GM13976 (cell line): Measurements from ENCODE around the gene PADI6.

Experiments
- DNase-seq: peaks from one replicate; pipeline ENCODE4 v3.0.0; 2012; ENCODE audit warnings: low spot score
- in situ Hi-C: fragments of 300-500 bp; cut with MboI; formaldehyde crosslinking; loops from one replicate; pipeline ENCODE4 v1.12.0; 2022; ENCODE audit warnings: low sequenced_read_pairs, mixed read lengths, inconsistent platforms; ENCODE audit not compliant: unreplicated experiment
- TF ChIP-seq, protein P1 (sequence below): IDR thresholded peaks from 2 replicates; pipeline ENCODE4 v1.5.1; 2012; ENCODE audit warnings: borderline replicate concordance, mild to moderate bottlenecking; ENCODE audit not compliant: insufficient read depth; ENCODE audit errors: extremely low read depth, missing control alignments, control extremely low read depth

PADI6 gene

DNA sequence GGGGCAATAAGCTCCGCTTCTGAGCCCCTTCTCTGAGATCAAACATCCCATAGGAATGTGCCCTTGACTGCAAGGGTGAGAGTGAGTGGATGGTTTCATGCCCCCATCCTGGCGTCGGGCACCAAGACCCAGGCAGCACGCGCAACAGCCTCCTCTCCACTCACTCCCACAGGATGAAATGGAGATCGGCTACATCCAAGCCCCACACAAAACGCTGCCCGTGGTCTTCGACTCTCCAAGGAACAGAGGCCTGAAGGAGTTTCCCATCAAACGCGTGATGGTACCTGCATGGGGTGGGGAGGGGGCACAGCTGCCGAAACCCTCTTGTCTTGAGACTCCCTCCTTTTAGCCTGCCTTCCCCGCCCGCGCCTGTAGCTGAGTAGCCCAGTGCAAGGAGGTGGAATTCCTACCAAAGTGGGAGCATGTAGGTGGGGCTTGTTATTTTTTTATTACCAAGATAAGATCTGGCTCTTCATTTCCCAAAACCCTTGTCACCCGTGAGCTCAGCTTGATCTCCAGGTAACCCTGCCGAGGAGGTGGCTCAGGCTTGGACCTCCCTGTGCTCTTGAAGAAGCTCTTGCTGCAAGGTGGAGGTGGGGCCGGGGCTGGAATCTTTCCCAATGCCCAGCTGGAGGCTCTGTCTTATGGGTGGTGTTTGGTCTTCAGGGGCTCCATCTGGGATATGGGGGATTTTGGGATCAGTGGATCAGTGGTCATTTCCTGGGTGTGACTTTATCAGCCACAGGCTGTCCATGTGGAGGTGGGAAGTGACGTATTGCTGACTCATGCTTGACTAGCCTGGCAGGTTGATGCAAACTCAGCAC is 24.0 kb upstream of the PADI6 start:
- no peak for DNase-seq
- in situ Hi-C loops, result no loop called here
- TF ChIP-seq, protein P1, sequence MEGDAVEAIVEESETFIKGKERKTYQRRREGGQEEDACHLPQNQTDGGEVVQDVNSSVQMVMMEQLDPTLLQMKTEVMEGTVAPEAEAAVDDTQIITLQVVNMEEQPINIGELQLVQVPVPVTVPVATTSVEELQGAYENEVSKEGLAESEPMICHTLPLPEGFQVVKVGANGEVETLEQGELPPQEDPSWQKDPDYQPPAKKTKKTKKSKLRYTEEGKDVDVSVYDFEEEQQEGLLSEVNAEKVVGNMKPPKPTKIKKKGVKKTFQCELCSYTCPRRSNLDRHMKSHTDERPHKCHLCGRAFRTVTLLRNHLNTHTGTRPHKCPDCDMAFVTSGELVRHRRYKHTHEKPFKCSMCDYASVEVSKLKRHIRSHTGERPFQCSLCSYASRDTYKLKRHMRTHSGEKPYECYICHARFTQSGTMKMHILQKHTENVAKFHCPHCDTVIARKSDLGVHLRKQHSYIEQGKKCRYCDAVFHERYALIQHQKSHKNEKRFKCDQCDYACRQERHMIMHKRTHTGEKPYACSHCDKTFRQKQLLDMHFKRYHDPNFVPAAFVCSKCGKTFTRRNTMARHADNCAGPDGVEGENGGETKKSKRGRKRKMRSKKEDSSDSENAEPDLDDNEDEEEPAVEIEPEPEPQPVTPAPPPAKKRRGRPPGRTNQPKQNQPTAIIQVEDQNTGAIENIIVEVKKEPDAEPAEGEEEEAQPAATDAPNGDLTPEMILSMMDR, result no peak

DNA sequence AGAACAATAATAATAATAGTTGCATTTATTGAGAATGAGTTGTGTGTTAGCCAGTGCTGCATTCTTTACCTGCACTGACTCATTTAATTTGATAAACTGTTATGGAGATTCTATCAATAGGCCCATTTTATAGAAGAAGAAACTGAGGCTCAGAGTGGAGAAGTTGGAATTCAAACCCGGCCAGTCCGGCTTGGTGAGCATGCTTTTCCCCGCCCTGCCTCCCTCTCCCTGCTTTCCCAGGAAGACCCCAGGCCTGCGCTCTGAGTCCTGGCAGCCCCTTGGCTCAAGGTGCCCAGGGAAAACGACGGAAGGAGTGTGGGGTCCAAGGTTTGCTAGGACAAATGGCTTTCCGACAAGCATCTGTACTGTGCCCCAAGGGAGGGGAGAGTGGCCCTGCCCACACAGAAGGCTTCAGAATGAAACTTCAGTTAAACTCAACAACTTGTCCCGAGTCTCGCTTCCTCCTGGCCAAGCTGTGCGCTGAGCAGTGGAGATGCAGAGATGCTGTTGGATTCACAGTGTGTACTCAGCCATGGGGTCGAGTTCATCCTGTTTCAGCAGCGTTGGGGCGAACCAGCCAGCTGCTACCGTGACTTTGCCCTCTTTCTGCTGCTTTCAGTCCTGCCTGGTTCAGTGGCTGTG is 23.3 kb upstream of the PADI6 start:
- TF ChIP-seq, protein P1, result no peak
- peak; percentile 63 for DNase-seq
- in situ Hi-C loops, result no loop called here

DNA sequence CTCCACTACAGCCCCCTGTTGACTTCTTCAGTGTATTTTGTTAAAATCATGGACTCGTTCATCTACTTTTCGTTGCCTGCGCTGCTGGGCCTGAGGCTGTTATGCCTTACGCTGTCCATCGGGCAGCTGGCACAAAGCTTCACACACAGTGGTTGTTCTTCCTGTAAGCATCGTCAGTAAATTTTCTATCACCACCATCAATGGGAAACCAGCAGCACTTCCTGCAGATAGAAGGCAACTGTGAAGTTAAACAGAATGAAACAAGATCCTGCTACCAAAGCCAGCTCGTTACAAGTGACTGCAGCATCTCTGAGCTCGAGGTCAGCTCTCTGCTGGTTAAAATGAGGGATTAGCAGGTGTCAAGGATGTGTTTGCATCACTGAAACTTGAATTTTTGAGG is 21.9 kb upstream of the PADI6 start:
- DNase-seq, result no peak
- TF ChIP-seq, protein P1, result no peak
- in situ Hi-C loops, result no loop called here

DNA sequence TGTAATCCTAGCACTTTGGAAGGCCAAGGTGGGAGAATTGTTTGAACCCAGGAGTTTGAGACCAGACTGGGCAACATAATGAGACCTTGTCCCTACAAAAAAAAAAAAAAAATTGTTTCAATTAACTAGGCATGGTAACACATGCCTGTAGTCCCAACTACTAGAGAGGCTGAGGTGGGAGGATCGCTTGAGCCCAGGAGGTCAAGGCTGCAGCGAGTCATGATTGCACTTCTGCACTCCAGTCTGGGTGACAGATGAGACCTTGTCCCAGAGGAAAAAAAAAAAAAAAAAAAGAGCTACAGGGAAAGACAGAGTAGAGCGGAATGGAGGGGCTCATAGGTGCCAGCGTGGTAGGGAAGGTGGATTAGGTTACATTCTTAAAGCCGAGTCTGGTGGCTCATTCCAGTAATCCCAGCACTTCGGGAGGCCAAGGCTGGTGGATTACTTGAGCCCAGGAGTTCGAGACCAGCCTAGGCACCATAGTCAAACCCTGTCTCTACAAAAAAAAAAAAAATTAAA is 21.0 kb upstream of the PADI6 start:
- in situ Hi-C loops, result no loop called here

DNA sequence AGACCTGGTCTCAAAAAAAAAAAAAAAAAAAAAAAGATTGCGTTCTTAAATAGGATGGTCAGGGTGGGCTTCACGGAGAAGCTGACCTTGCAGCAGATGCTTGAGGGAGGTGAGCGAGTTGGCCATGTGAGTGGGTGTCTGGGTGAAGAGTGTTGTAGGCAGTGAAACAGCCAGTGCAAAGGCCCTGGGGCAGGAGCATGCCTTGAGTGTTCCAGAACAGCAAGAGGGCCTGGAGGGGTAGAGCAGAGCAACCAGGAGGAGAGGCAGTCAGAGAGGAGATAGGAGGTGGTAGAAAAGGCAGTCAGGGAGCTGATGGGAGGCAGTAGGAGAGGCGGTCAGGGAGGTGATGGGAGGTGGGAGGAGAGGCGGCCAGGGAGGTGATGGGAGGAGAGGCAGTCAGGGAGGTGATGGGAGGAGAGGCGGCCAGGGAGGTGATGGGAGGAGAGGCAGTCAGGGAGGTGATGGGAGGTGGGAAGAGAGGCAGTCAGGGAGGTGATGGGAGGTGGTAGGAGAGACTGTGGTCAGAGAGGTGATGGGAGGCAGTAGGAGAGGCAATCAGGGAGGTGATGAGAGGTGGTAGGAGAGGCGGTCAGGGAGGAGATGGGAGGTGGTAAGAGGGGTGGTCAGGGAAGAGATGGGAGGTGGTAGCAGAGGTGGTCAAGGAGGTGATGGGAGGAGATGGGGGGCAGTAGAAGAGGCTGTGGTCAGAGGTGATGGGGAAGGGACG is 20.2 kb upstream of the PADI6 start:
- DNase-seq, result no peak
- TF ChIP-seq, protein P1, result no peak
- in situ Hi-C loops, result no loop called here

More for the DNA sequence above, 21.0 kb upstream of the PADI6 start:
- TF ChIP-seq, protein P1, result no peak
- no peak for DNase-seq

DNA sequence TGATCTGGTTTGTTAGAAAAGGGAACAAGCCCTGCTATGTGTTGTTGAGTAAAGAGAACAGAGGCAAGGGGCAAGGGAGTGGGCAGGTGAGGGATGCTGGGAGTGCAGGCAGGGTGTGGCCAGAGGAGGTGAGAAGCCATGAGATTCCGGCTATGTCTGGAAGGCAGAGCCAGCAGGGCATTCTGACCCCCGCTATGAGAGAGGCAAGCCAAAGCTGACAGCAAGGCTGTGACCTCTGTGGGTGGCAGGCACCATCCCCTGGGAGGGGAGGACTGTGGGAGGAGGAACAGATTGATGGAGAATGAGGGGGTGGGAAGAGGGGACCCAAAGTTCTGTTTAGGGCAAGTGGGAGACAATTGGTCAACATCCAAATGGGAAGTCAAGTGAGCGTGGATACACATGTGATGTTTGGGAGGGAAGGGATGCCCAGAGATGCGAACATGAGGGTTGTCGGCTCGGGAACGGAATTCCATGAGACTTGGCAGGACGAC is 19.5 kb upstream of the PADI6 start:
- DNase-seq, result no peak
- in situ Hi-C loops, result no loop called here
- TF ChIP-seq, protein P1, result no peak
